IMR-90 (cell line): ENCODE measurements around the gene STIM1. TPM values are rescaled to one million over a fixed set of nuclear protein-coding genes. Genes with fewer than 3 reads are reported as not detected.

Experiments used
- ATAC-seq: fragments of 200-7000 bp; cut with Tn5 transposase; 2 replicates; pipeline ENCODE4 v1.9.1; 2020; ENCODE audit warnings: low read depth, mild to moderate bottlenecking, moderate library complexity
- BruUV-seq: library from RNA; stranded (reverse); fragments of 400-500 nt; replicated peaks from 2 replicates; lab custom pipeline; 2021; lab: Mats Ljungman, UMichigan
- CTCF ChIA-PET: fragments of 300-600 bp; formaldehyde crosslinking; extraction: SDS; loops from one replicate; lab custom pipeline; 2021; ENCODE audit warnings: antibody characterized with exemption; lab: Yijun Ruan, JAX
- POLR2A ChIA-PET: fragments of 300-600 bp; sonication (Branson Sonifier 250); formaldehyde crosslinking; loops from one replicate; lab custom pipeline; 2022; ENCODE audit warnings: antibody characterized with exemption; ENCODE audit not compliant: unreplicated experiment; lab: Charles Lee
- DNase-seq: peaks from one replicate; pipeline ENCODE4 v3.0.0; 2013
- H2AFZ ChIP-seq: replicated peaks from 2 replicates; pipeline ENCODE3; 2013; ENCODE audit warnings: low read length, mild to moderate bottlenecking; ENCODE audit not compliant: poor library complexity
- H2AK5ac ChIP-seq: 2 replicates; pipeline ENCODE4 v1.6.1; 2013; ENCODE audit warnings: low read depth, low read length, inconsistent platforms
- H2AK9ac ChIP-seq: replicated peaks from 2 replicates; pipeline ENCODE3; 2013; ENCODE audit warnings: mild to moderate bottlenecking, low read depth, low read length, moderate library complexity; ENCODE audit not compliant: poor library complexity
- H2BK120ac ChIP-seq: 2 replicates; pipeline ENCODE4 v1.6.1; 2013; ENCODE audit warnings: low read depth, low read length, inconsistent platforms
- H2BK15ac ChIP-seq: 3 replicates; pipeline ENCODE4 v1.6.1; 2013; ENCODE audit warnings: low read depth, low read length, inconsistent platforms
- H2BK20ac ChIP-seq: 2 replicates; pipeline ENCODE4 v1.6.1; 2013; ENCODE audit warnings: low read depth, mild to moderate bottlenecking, inconsistent platforms, low read length, moderate library complexity
- H2BK5ac ChIP-seq: 2 replicates; pipeline ENCODE4 v1.6.1; 2013; ENCODE audit warnings: mild to moderate bottlenecking, low read depth, low read length, inconsistent platforms; ENCODE audit not compliant: poor library complexity, severe bottlenecking
- H3K14ac ChIP-seq: replicated peaks from 2 replicates; pipeline ENCODE4 v1.6.1; 2013; ENCODE audit warnings: low read depth, low read length, inconsistent platforms
- H3K18ac ChIP-seq: 2 replicates; pipeline ENCODE4 v1.6.1; 2013; ENCODE audit warnings: low read depth, low read length, control low read depth
- H3K23ac ChIP-seq: 2 replicates; pipeline ENCODE4 v1.6.1; 2013; ENCODE audit warnings: low read depth, low read length, inconsistent platforms
- H3K27ac ChIP-seq: 2 replicates; pipeline ENCODE4 v1.5.1; 2013; ENCODE audit warnings: mild to moderate bottlenecking, control low read depth, low read length; ENCODE audit not compliant: insufficient read depth
- H3K27me3 ChIP-seq: 2 replicates; pipeline ENCODE4 v1.6.1; 2013; ENCODE audit warnings: low read length; ENCODE audit not compliant: control insufficient read depth, insufficient read depth
- H3K36me3 ChIP-seq: 2 replicates; pipeline ENCODE4 v1.6.1; 2013; ENCODE audit warnings: low read length, mixed read lengths; ENCODE audit not compliant: control insufficient read depth, insufficient read depth
- H3K4ac ChIP-seq: 2 replicates; pipeline ENCODE4 v1.6.1; 2013; ENCODE audit warnings: low read depth, low read length, inconsistent platforms
- H3K4me1 ChIP-seq: 2 replicates; pipeline ENCODE4 v1.6.1; 2013; ENCODE audit warnings: low read length, mixed read lengths; ENCODE audit not compliant: control insufficient read depth, insufficient read depth
- H3K4me2 ChIP-seq: 2 replicates; pipeline ENCODE4 v1.6.1; 2013; ENCODE audit warnings: low read depth, mild to moderate bottlenecking, control low read depth, low read length, moderate library complexity
- H3K4me3 ChIP-seq: 2 replicates; pipeline ENCODE4 v1.5.1; 2013; ENCODE audit warnings: low read depth, mild to moderate bottlenecking, control low read depth, low read length, moderate library complexity; ENCODE audit not compliant: insufficient read depth
- H3K56ac ChIP-seq: 2 replicates; pipeline ENCODE4 v1.6.1; 2013; ENCODE audit warnings: low read length, inconsistent platforms; ENCODE audit not compliant: insufficient read depth; ENCODE audit errors: extremely low read depth
- H3K79me1 ChIP-seq, 2 experiments: 2 replicates each; pipeline ENCODE4 v1.6.1; 2013; ENCODE audit warnings: low read length in 2 of 2, inconsistent platforms in 1 of 2, low read depth in 1 of 2
- H3K9ac ChIP-seq: 2 replicates; pipeline ENCODE4 v1.6.1; 2013; ENCODE audit warnings: low read depth, low read length, control low read depth
- H3K9me1 ChIP-seq: 2 replicates; pipeline ENCODE4 v1.6.1; 2013; ENCODE audit warnings: low read length, inconsistent platforms; ENCODE audit not compliant: insufficient read depth
- H3K9me3 ChIP-seq: 2 replicates; pipeline ENCODE4 v1.6.1; 2013; ENCODE audit warnings: low read length; ENCODE audit not compliant: control insufficient read depth, insufficient read depth
- H4K20me1 ChIP-seq: 2 replicates; pipeline ENCODE4 v1.6.1; 2013; ENCODE audit warnings: low read length, inconsistent platforms; ENCODE audit not compliant: insufficient read depth
- H4K5ac ChIP-seq: 2 replicates; pipeline ENCODE4 v1.6.1; 2013; ENCODE audit warnings: mild to moderate bottlenecking, low read depth, low read length, control low read depth
- H4K8ac ChIP-seq, 2 experiments: 2 replicates each; pipeline ENCODE4 v1.6.1; 2013; ENCODE audit warnings: low read depth in 2 of 2, low read length in 2 of 2, control low read depth in 1 of 2, inconsistent platforms in 1 of 2
- H4K91ac ChIP-seq: 2 replicates; pipeline ENCODE4 v1.6.1; 2013; ENCODE audit warnings: low read depth, low read length, inconsistent platforms; ENCODE audit not compliant: insufficient read depth
- BHLHE40 ChIP-seq: fragments of 150-350 bp; IDR thresholded peaks from 2 replicates; pipeline ENCODE4 v1.6.1; 2016; ENCODE audit warnings: mild to moderate bottlenecking, low read depth, low read length
- CEBPB ChIP-seq: IDR thresholded peaks from 2 replicates; pipeline ENCODE4 v1.6.1; 2012; ENCODE audit warnings: low read depth, low read length, improper control_type of control experiment
- CHD1 ChIP-seq: IDR thresholded peaks from 2 replicates; pipeline ENCODE4 v1.6.1; 2012; ENCODE audit warnings: low read depth, low read length, improper control_type of control experiment
- MXI1 ChIP-seq: IDR thresholded peaks from 2 replicates; pipeline ENCODE4 v1.6.1; 2012; ENCODE audit warnings: low read depth, mild to moderate bottlenecking, low read length, moderate library complexity, borderline replicate concordance
- NFE2L2 ChIP-seq: fragments of 150-350 bp; IDR thresholded peaks from 2 replicates; pipeline ENCODE4 v1.6.1; 2016; ENCODE audit warnings: low read depth, mild to moderate bottlenecking, low read length
- POLR2A ChIP-seq: IDR thresholded peaks from 2 replicates; pipeline ENCODE4 v1.6.1; 2012; ENCODE audit warnings: mild to moderate bottlenecking, low read depth, low read length
- WGBS, 2 experiments: methylation state at CpG; one replicate each; pipeline versions ENCODE4 v1.1.5 to v1.1.7; 2013; ENCODE audit warnings: missing lambda C conversion rate in 2 of 2; ENCODE audit not compliant: insufficient read length in 1 of 2; ENCODE audit errors: extremely low coverage in 2 of 2; 5-methylcytosine and 5-hydroxymethylcytosine counted together
- dilution Hi-C: fragments of 300-500 bp; cut with HindIII; formaldehyde crosslinking; loops from one replicate; pipeline ENCODE4 v1.14.3; 2018; ENCODE audit warnings: low sequenced_read_pairs; ENCODE audit not compliant: unreplicated experiment
- in situ Hi-C: fragments of 300-500 bp; cut with MboI; formaldehyde crosslinking; loops from 3 replicates; pipeline ENCODE4 v1.14.3; 2019; ENCODE audit warnings: low sequenced_read_pairs, inconsistent platforms, mixed read lengths
- intact Hi-C: fragments of 100-400 bp; cut with micrococcal nuclease; formaldehyde crosslinking; loops from 2 replicates; pipeline ENCODE4 v1.10.0; 2022
- polyA plus RNA-seq, 3 experiments: library from polyadenylated mRNA; depleted of rRNA; stranded (reverse); fragments of >200 nt; gene quantifications; 2 replicates each; pipeline ENCODE4 v1.2.3, GENCODE V29; 2012; ENCODE audit warnings: low replicate concordance in 1 of 3
- total RNA-seq: library from RNA; depleted of rRNA; stranded (reverse); fragments of >200 nt; gene quantifications from 2 replicates; pipeline ENCODE4 v1.2.3, GENCODE V29; 2012

Gene STIM1
- total and polyA plus RNA-seq, 2 of the 4 experiments (the other 2 are of a cell fraction), result 17.9 to 23.0 TPM

- Histone ChIP-seq H3K4ac (no peak overlapping the region), H3K18ac (no peak overlapping the region), H3K9me1 (no peaks in the 10 kb centered on the region), H3K56ac (no peak overlapping the region), H2BK15ac (no peak overlapping the region), H2BK5ac (no peak overlapping the region), H3K79me1 (peaks cover 0 to 2% of the 10 kb centered on the region in 2 experiments; a peak in 2 of 4 replicates), H4K8ac (no peak overlapping the region), H2BK120ac (no peak overlapping the region), H3K27ac (no peak overlapping the region), H2AFZ (no peak overlapping the region), H4K20me1 (no peaks in the 10 kb centered on the region), H3K4me2 (no peak overlapping the region), H3K4me1 (no peaks in the 10 kb centered on the region), H4K5ac (no peak overlapping the region), H2AK5ac (no peak overlapping the region), H3K23ac (no peak overlapping the region), H4K91ac (no peak overlapping the region), H3K27me3 (no peaks in the 10 kb centered on the region), H3K9me3 (no peaks in the 10 kb centered on the region), H3K14ac (no peak overlapping the region), H3K9ac (no peak overlapping the region), H3K36me3 (no peaks in the 10 kb centered on the region), H2BK20ac (no peak overlapping the region), H2AK9ac (no peak overlapping the region), H3K4me3 (no peak overlapping the region)
- in situ Hi-C loops, result no loop called here
- intact Hi-C loops, result no loop called here
- no CpG with 5 or more reads among the region's 2 CpGs for WGBS, 2 experiments
- ChIA-PET CTCF (interaction anchor here (0.8 kb wide), 1 partner anchor 19 kb away, joined by 3 read pairs; no protein-coding TSS in a partner anchor), POLR2A (no interaction called here)
- no peak for ATAC-seq
- TF ChIP-seq POLR2A (no peak), NFE2L2 (no peak), CHD1 (no peak), MXI1 (no peak), CEBPB (no peak), BHLHE40 (no peak)
- no TSS peak for BruUV-seq
- dilution Hi-C loops, result no loop called here
- DNase-seq, result no peak
Measured at GRCh38 chr11:3970108-3970507, 114.6 kb downstream of the STIM1 start.
